ENCODE results near the gene DUSP3.

DUSP3 gene

DNA sequence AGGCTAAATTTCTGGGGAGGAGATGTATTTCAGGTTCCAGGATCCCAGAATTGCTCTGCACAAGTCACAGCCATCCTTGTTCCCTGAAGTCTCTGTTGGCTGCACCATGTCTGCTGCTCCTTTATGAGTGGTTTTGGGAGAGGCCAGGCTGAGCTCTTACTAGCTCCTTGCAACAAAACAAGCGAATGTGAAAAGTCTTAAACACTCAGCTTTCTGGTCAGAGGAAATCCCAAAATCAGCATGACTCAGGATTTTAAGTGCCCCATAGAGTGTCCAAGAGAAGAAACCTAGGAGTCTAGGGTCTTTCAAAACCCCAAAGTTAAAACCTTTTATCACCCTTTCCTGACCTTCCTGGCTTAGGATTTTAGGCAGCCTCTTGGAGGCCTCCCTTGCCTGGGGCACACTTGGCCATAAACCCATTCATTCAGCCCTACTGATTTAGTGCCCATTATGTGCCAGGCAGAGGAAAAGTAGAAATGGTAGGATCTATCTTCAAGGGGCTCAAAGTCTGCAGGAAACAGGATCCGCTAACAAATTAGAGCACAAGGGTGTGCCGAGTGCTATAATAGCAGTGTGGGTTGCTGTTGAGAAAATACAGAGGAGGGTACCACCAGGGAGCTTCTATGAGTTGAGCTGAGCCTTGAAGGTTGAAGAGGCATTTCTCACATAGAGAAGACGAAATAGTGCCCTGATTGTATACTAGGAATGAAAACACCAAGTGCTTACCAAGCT, 57.1 kb downstream of the DUSP3 start:
- Histone ChIP-seq H3K4me3 (replicated peaks; ENCODE audit: low read depth, low read length) (no peak overlapping the region), H3K36me3 (ENCODE audit: control insufficient read depth, insufficient read depth, low read length) (no peaks in the 10 kb centered on the region), H3K27me3 (replicated peaks; ENCODE audit: control insufficient read depth, insufficient read depth, low read length) (no peaks in the 10 kb centered on the region)
- TF ChIP-seq, protein P1, sequence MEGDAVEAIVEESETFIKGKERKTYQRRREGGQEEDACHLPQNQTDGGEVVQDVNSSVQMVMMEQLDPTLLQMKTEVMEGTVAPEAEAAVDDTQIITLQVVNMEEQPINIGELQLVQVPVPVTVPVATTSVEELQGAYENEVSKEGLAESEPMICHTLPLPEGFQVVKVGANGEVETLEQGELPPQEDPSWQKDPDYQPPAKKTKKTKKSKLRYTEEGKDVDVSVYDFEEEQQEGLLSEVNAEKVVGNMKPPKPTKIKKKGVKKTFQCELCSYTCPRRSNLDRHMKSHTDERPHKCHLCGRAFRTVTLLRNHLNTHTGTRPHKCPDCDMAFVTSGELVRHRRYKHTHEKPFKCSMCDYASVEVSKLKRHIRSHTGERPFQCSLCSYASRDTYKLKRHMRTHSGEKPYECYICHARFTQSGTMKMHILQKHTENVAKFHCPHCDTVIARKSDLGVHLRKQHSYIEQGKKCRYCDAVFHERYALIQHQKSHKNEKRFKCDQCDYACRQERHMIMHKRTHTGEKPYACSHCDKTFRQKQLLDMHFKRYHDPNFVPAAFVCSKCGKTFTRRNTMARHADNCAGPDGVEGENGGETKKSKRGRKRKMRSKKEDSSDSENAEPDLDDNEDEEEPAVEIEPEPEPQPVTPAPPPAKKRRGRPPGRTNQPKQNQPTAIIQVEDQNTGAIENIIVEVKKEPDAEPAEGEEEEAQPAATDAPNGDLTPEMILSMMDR (IDR thresholded peaks at IDR 0.05; ENCODE audit: insufficient read depth, low read length, poor library complexity, severe bottlenecking) = no peak
- no peak for DNase-seq (ENCODE audit: extremely low read depth, insufficient read length)

DNA sequence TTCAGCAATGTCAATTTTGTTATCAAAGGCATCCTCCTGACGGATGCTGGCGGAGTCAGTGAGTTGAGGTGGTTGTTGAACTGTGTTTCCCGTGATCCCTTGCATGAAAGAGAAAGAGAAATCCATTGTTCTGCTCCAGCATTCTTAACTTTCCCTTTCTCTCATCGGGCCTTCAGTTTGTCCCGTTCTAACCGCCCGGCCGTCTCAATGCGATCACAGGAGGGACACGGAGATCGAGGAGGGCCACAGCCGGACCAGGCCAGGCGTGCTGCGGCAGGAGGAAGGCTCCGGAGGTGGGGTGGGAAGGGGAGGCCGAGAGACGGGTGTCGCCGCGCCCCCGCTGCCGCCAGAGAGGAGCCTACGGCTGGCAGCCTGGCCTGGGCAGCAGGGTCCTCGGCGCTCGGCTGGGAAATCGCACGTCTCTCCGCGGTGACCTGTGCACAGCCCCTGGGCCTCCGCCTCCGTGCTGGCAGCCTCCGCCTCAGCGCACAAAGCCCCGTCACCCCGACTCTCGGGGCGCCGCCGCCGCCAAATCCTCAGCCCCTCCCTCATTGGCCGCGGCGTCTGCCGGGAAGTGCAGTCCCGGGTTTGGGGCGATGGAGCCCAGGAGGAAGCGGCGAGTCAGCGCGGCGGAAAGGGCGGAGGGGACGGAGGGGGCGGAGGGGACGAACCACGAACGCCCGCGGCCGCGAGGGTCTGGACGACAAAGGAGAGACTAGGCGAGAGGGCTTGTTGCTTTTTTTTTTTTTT, 58.3 kb downstream of the DUSP3 start:
- DNase-seq (ENCODE audit: extremely low read depth, insufficient read length) = peak; percentile 78
- H3K36me3 ChIP-seq (ENCODE audit: control insufficient read depth, insufficient read depth, low read length) = no peaks in the 10 kb centered on the region
- TF ChIP-seq, protein P1 (IDR thresholded peaks at IDR 0.05; ENCODE audit: insufficient read depth, low read length, poor library complexity, severe bottlenecking) = no peak
- H3K27me3 ChIP-seq (replicated peaks; ENCODE audit: control insufficient read depth, insufficient read depth, low read length) = no peaks in the 10 kb centered on the region
- peak overlapping the region; percentile 67 for H3K4me3 ChIP-seq (replicated peaks; ENCODE audit: low read depth, low read length)

DNA sequence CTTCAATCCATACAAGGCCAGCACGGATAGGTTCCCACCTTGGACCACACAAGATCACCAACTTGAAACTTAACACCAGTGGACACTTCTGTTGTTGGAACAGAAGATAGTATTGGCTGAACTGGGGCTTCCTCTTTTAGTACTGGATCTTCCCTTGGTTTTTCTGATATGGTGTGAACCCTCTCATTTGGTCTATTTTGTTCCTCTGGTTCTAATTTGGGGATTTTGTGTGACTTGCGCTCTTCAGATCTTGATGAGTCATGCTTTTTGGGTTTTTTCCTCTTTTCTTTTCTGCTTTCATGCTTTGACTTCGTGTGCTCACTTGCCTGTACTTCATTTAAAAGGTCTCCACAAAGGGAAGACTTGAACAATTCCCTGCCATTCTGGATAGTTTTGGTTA, 59.2 kb downstream of the DUSP3 start:
- TF ChIP-seq, protein P1 (IDR thresholded peaks at IDR 0.05; ENCODE audit: insufficient read depth, low read length, poor library complexity, severe bottlenecking) = no peak
- no peak overlapping the region for H3K4me3 ChIP-seq (replicated peaks; ENCODE audit: low read depth, low read length)
- DNase-seq (ENCODE audit: extremely low read depth, insufficient read length) = no peak
- H3K27me3 ChIP-seq (replicated peaks; ENCODE audit: control insufficient read depth, insufficient read depth, low read length) = no peaks in the 10 kb centered on the region
- H3K36me3 ChIP-seq (ENCODE audit: control insufficient read depth, insufficient read depth, low read length) = no peaks in the 10 kb centered on the region

DNA sequence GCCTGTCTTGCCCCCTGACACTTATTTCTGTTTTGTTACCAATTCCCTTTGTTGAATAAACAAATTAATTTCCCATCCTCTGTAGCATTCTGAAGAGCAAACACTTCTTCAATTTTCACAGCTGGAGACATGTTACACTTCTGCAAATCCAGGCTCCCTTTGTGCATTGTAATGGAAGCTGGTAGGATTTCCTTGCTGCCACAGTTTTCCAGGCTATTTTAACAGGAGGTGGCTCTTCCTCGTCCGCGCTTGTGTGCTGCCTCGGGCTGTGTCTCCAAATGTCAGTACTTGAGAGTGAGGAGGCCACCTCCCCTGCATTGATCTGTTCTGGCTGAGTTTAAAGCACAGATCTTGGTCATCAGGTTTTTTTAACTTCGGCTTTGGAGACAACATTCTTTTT, 60.2 kb downstream of the DUSP3 start:
- Histone ChIP-seq H3K36me3 (ENCODE audit: control insufficient read depth, insufficient read depth, low read length) (no peaks in the 10 kb centered on the region), H3K4me3 (replicated peaks; ENCODE audit: low read depth, low read length) (no peak overlapping the region), H3K27me3 (replicated peaks; ENCODE audit: control insufficient read depth, insufficient read depth, low read length) (no peaks in the 10 kb centered on the region)
- TF ChIP-seq, protein P1 (IDR thresholded peaks at IDR 0.05; ENCODE audit: insufficient read depth, low read length, poor library complexity, severe bottlenecking) = no peak
- no peak for DNase-seq (ENCODE audit: extremely low read depth, insufficient read length)

DNA sequence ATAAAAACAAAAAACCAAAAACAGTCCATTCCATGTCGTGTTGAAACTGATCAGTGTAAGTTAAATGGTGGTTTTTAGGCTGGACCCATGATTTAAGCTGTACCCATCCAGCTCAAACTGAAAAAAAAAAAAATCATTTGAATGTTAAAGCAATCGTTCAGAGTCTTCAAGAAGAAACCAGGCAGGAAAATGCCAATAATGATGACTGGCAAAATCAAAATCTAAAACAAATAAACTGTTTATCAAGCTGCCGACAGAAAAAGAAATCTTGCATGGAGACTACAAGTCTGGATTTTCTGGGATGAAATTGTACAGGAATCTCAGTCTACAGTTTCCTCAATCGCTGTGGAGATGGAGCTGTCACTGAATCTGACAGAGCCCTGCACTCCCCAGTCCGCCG, 60.9 kb downstream of the DUSP3 start:
- DNase-seq (ENCODE audit: extremely low read depth, insufficient read length) = no peak
- TF ChIP-seq, protein P1 (IDR thresholded peaks at IDR 0.05; ENCODE audit: insufficient read depth, low read length, poor library complexity, severe bottlenecking) = no peak
- no peaks in the 10 kb centered on the region for H3K27me3 ChIP-seq (replicated peaks; ENCODE audit: control insufficient read depth, insufficient read depth, low read length)
- no peak overlapping the region for H3K4me3 ChIP-seq (replicated peaks; ENCODE audit: low read depth, low read length)
- no peaks in the 10 kb centered on the region for H3K36me3 ChIP-seq (ENCODE audit: control insufficient read depth, insufficient read depth, low read length)

All from GM06990 (cell line).